ENCODE measurements around the gene DST.

DST gene

GRCh38 chr6:56484669-56485068 lies 158.0 kb downstream of the DST start:
- Mint-ChIP-seq H3K27me3 (ENCODE audit: low read depth, poor library complexity) (no peaks in the 10 kb centered on the region), H3K27ac (no peak overlapping the region), H3K36me3 (ENCODE audit: low read depth) (peaks cover 36% of the 10 kb centered on the region), H3K4me3 (no peak overlapping the region), H3K4me1 (no peaks in the 10 kb centered on the region), H3K9me3 (no peaks in the 10 kb centered on the region)
- TF ChIP-seq, protein P1, sequence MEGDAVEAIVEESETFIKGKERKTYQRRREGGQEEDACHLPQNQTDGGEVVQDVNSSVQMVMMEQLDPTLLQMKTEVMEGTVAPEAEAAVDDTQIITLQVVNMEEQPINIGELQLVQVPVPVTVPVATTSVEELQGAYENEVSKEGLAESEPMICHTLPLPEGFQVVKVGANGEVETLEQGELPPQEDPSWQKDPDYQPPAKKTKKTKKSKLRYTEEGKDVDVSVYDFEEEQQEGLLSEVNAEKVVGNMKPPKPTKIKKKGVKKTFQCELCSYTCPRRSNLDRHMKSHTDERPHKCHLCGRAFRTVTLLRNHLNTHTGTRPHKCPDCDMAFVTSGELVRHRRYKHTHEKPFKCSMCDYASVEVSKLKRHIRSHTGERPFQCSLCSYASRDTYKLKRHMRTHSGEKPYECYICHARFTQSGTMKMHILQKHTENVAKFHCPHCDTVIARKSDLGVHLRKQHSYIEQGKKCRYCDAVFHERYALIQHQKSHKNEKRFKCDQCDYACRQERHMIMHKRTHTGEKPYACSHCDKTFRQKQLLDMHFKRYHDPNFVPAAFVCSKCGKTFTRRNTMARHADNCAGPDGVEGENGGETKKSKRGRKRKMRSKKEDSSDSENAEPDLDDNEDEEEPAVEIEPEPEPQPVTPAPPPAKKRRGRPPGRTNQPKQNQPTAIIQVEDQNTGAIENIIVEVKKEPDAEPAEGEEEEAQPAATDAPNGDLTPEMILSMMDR (IDR thresholded peaks at IDR 0.05), result no peak
- DNase-seq, result no peak

- Mint-ChIP-seq H3K27me3 (ENCODE audit: low read depth, poor library complexity) (no peaks in the 10 kb centered on the region), H3K9me3 (peaks cover 7% of the 10 kb centered on the region), H3K27ac (no peak overlapping the region), H3K36me3 (ENCODE audit: low read depth) (peaks cover 43% of the 10 kb centered on the region), H3K4me3 (no peak overlapping the region), H3K4me1 (no peaks in the 10 kb centered on the region)
- DNase-seq, result no peak
- TF ChIP-seq, protein P1 (IDR thresholded peaks at IDR 0.05), result no peak
Measured at GRCh38 chr6:56483929-56484328, 158.8 kb downstream of the DST start.

- Mint-ChIP-seq H3K9me3 (peaks cover 9% of the 10 kb centered on the region), H3K27me3 (ENCODE audit: low read depth, poor library complexity) (no peaks in the 10 kb centered on the region), H3K4me3 (no peak overlapping the region), H3K27ac (peak overlapping the region; percentile 48), H3K36me3 (ENCODE audit: low read depth) (peaks cover 53% of the 10 kb centered on the region), H3K4me1 (no peaks in the 10 kb centered on the region)
- DNase-seq, result no peak
- TF ChIP-seq, protein P1 (IDR thresholded peaks at IDR 0.05), result no peak
Measured at GRCh38 chr6:56482525-56482924, 160.2 kb downstream of the DST start.

DNA sequence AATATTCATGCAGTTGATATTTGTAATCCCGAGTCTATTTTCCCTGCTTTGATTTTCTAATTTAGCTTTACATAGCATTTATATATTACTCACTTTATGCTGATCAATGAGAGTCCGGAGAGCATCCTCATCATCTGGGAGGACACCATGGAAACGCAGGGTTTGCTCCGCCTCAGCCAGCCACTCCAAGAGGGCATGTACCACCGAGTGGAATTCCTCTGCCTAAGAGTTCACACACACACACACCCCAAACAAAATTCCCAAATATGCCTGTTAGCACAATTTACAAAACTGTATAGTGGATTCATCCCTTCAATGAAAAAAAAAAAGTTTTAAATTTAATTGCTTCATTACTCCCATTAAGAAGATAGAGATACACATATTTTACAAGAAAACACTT lies 160.7 kb downstream of the DST start:
- H3K9me3 Mint-ChIP-seq, result peaks cover 9% of the 10 kb centered on the region
- peaks cover 52% of the 10 kb centered on the region for H3K36me3 Mint-ChIP-seq (ENCODE audit: low read depth)

GRCh38 chr6:56480654-56481337 lies 161.9 kb downstream of the DST start:
- Mint-ChIP-seq H3K4me1 (no peaks in the 10 kb centered on the region), H3K9me3 (peaks cover 9% of the 10 kb centered on the region), H3K27me3 (ENCODE audit: low read depth, poor library complexity) (no peaks in the 10 kb centered on the region), H3K4me3 (no peak overlapping the region), H3K27ac (no peak overlapping the region), H3K36me3 (ENCODE audit: low read depth) (peaks cover 53% of the 10 kb centered on the region)
- DNase-seq, result no peak
- TF ChIP-seq, protein P1 (IDR thresholded peaks at IDR 0.05), result no peak

More for the DNA sequence above, 160.7 kb downstream of the DST start:
- Mint-ChIP-seq H3K4me1 (no peaks in the 10 kb centered on the region), H3K4me3 (no peak overlapping the region), H3K27ac (no peak overlapping the region), H3K27me3 (ENCODE audit: low read depth, poor library complexity) (no peaks in the 10 kb centered on the region)
- DNase-seq, result no peak
- TF ChIP-seq, protein P1 (IDR thresholded peaks at IDR 0.05), result no peak

- DNase-seq, result no peak
- Mint-ChIP-seq H3K4me1 (no peaks in the 10 kb centered on the region), H3K27ac (no peak overlapping the region), H3K36me3 (ENCODE audit: low read depth) (peaks cover 53% of the 10 kb centered on the region), H3K4me3 (no peak overlapping the region), H3K9me3 (peaks cover 9% of the 10 kb centered on the region), H3K27me3 (ENCODE audit: low read depth, poor library complexity) (no peaks in the 10 kb centered on the region)
- TF ChIP-seq, protein P1 (IDR thresholded peaks at IDR 0.05), result no peak
Measured at GRCh38 chr6:56480246-56480645, 162.4 kb downstream of the DST start.
